H1 (cell line): ENCODE data around the gene ABCF2. TPM values are rescaled to one million over a fixed set of nuclear protein-coding genes. Genes with fewer than 3 reads are reported as not detected.

ENCODE experiments used
- BCL11A ChIP-seq, 2 experiments: IDR thresholded peaks; one replicate each; pipeline ENCODE4 v1.6.1; 2011; ENCODE audit warnings: low read depth in 2 of 2, low read length in 2 of 2, mild to moderate bottlenecking in 2 of 2
- CBX8 ChIP-seq: fragments of 300-800, 300-1000 bp; sonication (generic); IDR thresholded peaks from 2 replicates; pipeline ENCODE4 v1.7.1; 2016; ENCODE audit warnings: low read depth, low read length, borderline replicate concordance
- CHD1 ChIP-seq: IDR thresholded peaks from 2 replicates; pipeline ENCODE4 v1.6.1; 2012; ENCODE audit warnings: low read depth, low read length, improper control_type of control experiment
- CHD7 ChIP-seq: fragments of 300-600 bp; sonication (generic); IDR thresholded peaks from 2 replicates; pipeline ENCODE4 v1.7.1; 2012; ENCODE audit warnings: low read length, moderate library complexity, mild to moderate bottlenecking, inconsistent platforms; ENCODE audit not compliant: insufficient replicate concordance
- HDAC2 ChIP-seq, 2 experiments: fragments of 300-600 bp in 1 of 2; sonication (generic) in 1 of 2; IDR thresholded peaks; 2 replicates each; pipeline ENCODE4 v1.6.1; 2011 to 2012; ENCODE audit warnings: low read depth in 2 of 2, low read length in 2 of 2, mild to moderate bottlenecking in 2 of 2, moderate library complexity in 2 of 2, borderline replicate concordance in 1 of 2, inconsistent platforms in 1 of 2
- KDM4A ChIP-seq: IDR thresholded peaks from one replicate; pipeline ENCODE4 v1.7.1; 2012; ENCODE audit warnings: low read depth, mild to moderate bottlenecking, moderate library complexity, low read length, inconsistent platforms; ENCODE audit not compliant: severe bottlenecking
- MAX ChIP-seq: IDR thresholded peaks from 2 replicates; pipeline ENCODE4 v1.6.1; 2012; ENCODE audit warnings: inconsistent platforms
- SIN3A ChIP-seq, 2 experiments: IDR thresholded peaks in 1 of 2; conservative IDR thresholded peaks in 1 of 2; 2 replicates each; pipeline ENCODE4 v1.6.1; 2011 to 2012; ENCODE audit warnings: low read length in 2 of 2, improper control_type of control experiment in 1 of 2, low read depth in 1 of 2, mild to moderate bottlenecking in 1 of 2
- SP1 ChIP-seq: IDR thresholded peaks from 2 replicates; pipeline ENCODE4 v1.6.1; 2011; ENCODE audit warnings: low read depth, low read length
- USF2 ChIP-seq: IDR thresholded peaks from 2 replicates; pipeline ENCODE4 v1.6.1; 2011; ENCODE audit warnings: low read length, improper control_type of control experiment
- polyA plus RNA-seq, 7 experiments: library from polyadenylated mRNA; depleted of rRNA in 3 of 7; stranded (reverse) in 5 of 7; unstranded in 2 of 7; fragments of >200 nt in 5 of 7; fragments of 200-250 nt in 2 of 7; gene quantifications; 1 replicate in 5 of 7; 2 replicates in 1 of 7; 4 replicates in 1 of 7; pipeline versions ENCODE4 v1.2.1 to v1.2.3, GENCODE V29; 2011 to 2013; ENCODE audit warnings: missing spikeins in 2 of 7, mixed read lengths in 2 of 7
- total RNA-seq: library from RNA; stranded (reverse); fragmentation: NEBNext Ultra II Directional; extraction: Animal tissue kit (Norgen Biotek cat#: 25700); gene quantifications from 2 replicates; pipeline ENCODE4 v1.2.1, GENCODE V29; 2021

Gene ABCF2
- total and polyA plus RNA-seq, 2 of the 8 experiments (the other 6 are each of a cell fraction or from before 2014, with no cell fraction given): 28.0 to 55.0 TPM

- no peak for TF ChIP-seq CHD7
- no peak for TF ChIP-seq CBX8
- TF ChIP-seq SIN3A (conservative IDR thresholded peaks at IDR 0.05 in 1 of 2, IDR thresholded peaks at IDR 0.05 in 1 of 2; ENCODE audit: low read depth in 1 of 2, low read length in 2 of 2): no peak
- TF ChIP-seq USF2: no peak
- TF ChIP-seq KDM4A: no peak
- TF ChIP-seq MAX: no peak
- no peak for TF ChIP-seq SP1
- no peak for TF ChIP-seq BCL11A (IDR thresholded peaks at IDR 0.05; ENCODE audit: low read depth in 2 of 2, low read length in 2 of 2)
- no peak for TF ChIP-seq HDAC2 (IDR thresholded peaks at IDR 0.05; ENCODE audit: borderline replicate concordance in 1 of 2, low read depth in 2 of 2, low read length in 2 of 2)
- TF ChIP-seq CHD1: no peak
Measured at GRCh38 chr7:151178831-151179230, 48.2 kb downstream of the ABCF2 start (continued).
